ENCODE results near the gene EVC2. TPM values are rescaled to one million over a fixed set of nuclear protein-coding genes. Genes with fewer than 3 reads are reported as not detected.

The EVC2 gene
- total RNA-seq, 1 donor, result 0.73 TPM

DNA sequence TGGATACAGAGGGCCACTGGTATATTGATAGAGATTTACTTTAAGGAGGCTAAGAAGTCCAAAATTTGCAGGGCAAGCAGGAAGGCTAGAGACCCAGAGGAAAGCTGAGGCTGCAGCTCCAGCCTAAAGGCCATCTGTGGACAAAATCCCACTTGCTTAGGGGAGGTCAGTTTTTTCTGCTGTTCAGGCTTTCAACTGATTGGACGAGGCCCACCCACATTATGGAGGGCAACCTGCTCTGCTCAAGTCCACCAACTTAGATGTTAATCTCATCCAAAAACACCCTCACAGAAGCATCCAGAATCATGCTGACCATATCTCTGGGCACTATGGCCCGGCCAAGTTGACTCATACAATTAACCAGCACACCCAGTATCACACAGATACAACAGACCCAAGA is 176.3 kb downstream of the EVC2 start:
- Histone ChIP-seq H3K4me3 (ENCODE audit: low read length) (no peak overlapping the region), H3K27me3 (ENCODE audit: insufficient read depth, low read length) (no peaks in the 10 kb centered on the region), H3K4me1 (ENCODE audit: insufficient read depth, low read length) (no peaks in the 10 kb centered on the region), H3K9me3 (ENCODE audit: low read depth, low read length) (no peaks in the 10 kb centered on the region)

GRCh38 chr4:5528031-5528436 is 180.3 kb downstream of the EVC2 start:
- Histone ChIP-seq H3K4me3 (ENCODE audit: low read length) (no peak overlapping the region), H3K4me1 (ENCODE audit: insufficient read depth, low read length) (no peaks in the 10 kb centered on the region), H3K9me3 (ENCODE audit: low read depth, low read length) (no peaks in the 10 kb centered on the region), H3K27me3 (ENCODE audit: insufficient read depth, low read length) (no peaks in the 10 kb centered on the region)

DNA sequence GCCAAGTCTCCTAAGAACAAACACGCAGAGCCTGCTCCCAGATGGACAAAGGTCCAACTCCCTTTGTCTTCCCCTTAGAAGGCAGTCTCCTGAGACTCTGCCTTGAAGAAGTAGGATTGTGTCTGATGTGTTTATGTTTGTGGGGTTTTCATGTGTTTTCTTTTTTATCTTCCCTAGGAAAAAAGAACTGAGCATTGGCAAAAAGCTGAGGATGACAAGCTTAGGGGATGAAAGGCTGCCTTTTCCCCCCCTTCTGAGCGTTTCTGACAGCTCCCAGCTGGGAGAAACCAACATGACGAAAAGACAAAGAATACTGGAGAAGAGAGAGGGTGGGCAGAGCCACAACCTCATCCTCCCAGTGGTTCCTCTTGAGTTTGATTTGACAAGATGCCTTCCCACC is 181.1 kb downstream of the EVC2 start:
- Histone ChIP-seq H3K4me3 (ENCODE audit: low read length) (no peak overlapping the region), H3K27me3 (ENCODE audit: insufficient read depth, low read length) (no peaks in the 10 kb centered on the region), H3K9me3 (ENCODE audit: low read depth, low read length) (no peaks in the 10 kb centered on the region), H3K4me1 (ENCODE audit: insufficient read depth, low read length) (no peaks in the 10 kb centered on the region)

DNA sequence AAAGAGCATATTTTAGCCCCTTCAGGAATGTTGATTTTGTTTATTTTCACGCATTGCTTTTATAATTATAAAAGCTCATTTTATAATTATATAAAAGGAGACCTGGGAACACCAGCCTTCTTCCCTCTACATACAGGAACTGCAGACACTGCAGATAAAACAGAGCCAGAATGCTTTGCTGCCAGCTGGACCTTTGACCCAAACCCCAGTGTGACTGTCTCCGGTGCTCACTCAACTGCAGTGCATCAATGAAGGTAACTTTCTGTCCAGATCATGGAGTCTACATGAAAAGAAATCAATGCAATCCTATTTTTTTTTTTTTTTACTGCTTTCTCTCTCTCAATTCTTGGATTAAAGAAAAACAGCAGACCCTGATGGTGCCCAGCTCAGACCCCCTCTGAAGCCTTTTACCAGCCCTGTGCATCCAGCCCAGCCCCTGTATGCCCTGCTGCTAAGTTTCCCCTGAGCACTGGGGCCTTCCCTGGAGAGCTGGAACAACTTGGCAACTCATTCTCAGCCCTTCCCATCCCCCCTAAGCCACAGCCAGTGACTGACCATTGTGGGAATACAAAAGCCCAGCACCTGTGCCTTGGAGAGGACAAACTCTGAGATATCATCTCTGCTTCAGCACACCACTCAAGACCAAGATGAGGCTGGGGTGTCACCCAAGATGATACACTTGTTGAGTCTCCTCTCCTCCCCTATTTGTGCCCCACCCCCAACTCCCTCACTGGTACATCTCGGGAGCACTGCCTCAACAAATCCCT is 182.1 kb downstream of the EVC2 start:
- no peaks in the 10 kb centered on the region for H3K4me1 ChIP-seq (ENCODE audit: insufficient read depth, low read length)
- no peaks in the 10 kb centered on the region for H3K9me3 ChIP-seq (ENCODE audit: low read depth, low read length)
- no peak overlapping the region for H3K4me3 ChIP-seq (ENCODE audit: low read length)
- H3K27me3 ChIP-seq (ENCODE audit: insufficient read depth, low read length), result no peaks in the 10 kb centered on the region

DNA sequence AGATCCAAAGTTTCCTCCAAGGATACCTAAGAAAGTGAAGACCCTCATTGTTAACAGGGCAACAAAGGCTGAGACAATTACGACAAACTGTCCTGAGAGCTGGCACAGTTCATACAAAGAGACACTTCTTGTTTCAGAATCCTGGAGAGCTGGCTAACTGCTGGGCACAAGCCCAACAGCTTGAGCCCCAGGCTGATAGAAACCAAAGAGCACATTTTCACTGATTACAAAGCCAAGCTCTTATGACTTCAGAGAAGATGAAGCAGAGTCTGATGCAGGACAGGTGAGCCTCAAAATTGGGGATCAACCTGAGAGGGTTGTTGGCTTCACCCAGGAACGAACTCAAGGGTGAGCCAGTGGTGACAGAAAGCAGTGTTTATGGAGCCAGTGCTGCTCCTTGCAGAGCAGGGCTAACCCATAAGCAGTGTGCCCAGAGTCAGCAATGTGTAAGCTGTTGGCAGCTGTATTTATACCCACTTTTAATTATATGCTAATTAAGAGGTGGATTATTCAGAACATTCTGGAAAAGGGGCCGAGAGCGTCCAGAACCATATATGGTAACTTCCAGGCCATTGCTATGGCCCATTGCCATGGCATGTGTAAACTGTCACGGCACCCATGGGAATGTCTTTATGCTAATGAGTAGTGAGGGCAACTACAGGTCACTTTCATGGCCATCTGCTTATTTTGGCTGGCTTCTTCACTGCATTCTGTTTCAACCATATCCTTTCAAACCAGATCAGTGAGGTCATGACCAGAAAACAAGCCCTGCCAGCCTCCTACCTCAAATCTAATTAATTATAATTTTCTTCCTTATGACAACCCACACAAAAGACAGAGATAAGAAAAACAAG is 183.7 kb downstream of the EVC2 start:
- Histone ChIP-seq H3K4me3 (ENCODE audit: low read length) (no peak overlapping the region), H3K27me3 (ENCODE audit: insufficient read depth, low read length) (no peaks in the 10 kb centered on the region), H3K4me1 (ENCODE audit: insufficient read depth, low read length) (no peaks in the 10 kb centered on the region), H3K9me3 (ENCODE audit: low read depth, low read length) (no peaks in the 10 kb centered on the region)

GRCh38 chr4:5517372-5517771 is 191.0 kb downstream of the EVC2 start:
- no peaks in the 10 kb centered on the region for H3K4me1 ChIP-seq (ENCODE audit: insufficient read depth, low read length)
- H3K4me3 ChIP-seq (ENCODE audit: low read length), result no peak overlapping the region
- no peaks in the 10 kb centered on the region for H3K27me3 ChIP-seq (ENCODE audit: insufficient read depth, low read length)
- no peaks in the 10 kb centered on the region for H3K9me3 ChIP-seq (ENCODE audit: low read depth, low read length)

DNA sequence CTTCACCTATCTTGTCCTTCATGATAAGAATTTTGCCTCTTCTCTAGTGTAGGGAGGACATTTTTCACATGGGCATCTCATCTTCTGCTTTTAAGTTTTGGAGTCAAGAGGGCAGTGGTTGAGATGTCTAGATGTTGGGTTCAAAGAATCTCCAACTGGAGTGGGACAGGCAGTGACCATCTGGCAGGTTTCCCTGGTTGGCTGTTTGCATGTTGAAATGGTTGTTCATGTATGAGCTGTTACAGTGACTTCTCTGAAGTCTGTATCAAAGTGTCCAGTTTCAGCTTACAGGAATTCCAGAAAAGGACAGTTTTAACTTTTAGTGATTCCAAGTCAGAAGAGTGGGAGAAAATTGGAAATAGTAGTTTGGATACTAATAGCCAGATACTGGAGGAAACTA is 192.7 kb downstream of the EVC2 start:
- no peaks in the 10 kb centered on the region for H3K9me3 ChIP-seq (ENCODE audit: low read depth, low read length)
- H3K27me3 ChIP-seq (ENCODE audit: insufficient read depth, low read length), result no peaks in the 10 kb centered on the region

More for the DNA sequence above, 192.7 kb downstream of the EVC2 start:
- Histone ChIP-seq H3K4me1 (ENCODE audit: insufficient read depth, low read length) (no peaks in the 10 kb centered on the region), H3K4me3 (ENCODE audit: low read length) (no peak overlapping the region)

Other genes with a start within 250 kb of the EVC2 start
- 0.52 TPM for gene EVC, start 2.6 kb upstream of the EVC2 start, total RNA-seq
- not detected for gene CRMP1, start 184.5 kb upstream of the EVC2 start, total RNA-seq